Mesothelial cell of epicardium (in vitro differentiated cells): Measurements from ENCODE around the gene TBC1D16. TPM values are rescaled to one million over a fixed set of nuclear protein-coding genes. Genes with fewer than 3 reads are reported as not detected.

Experiments used
- DNase-seq, 2 experiments: peaks; one replicate each; pipeline ENCODE4 v3.0.0; 2021; ENCODE audit warnings: low spot score in 2 of 2; ENCODE audit not compliant: unreplicated experiment in 2 of 2
- H3K27ac Mint-ChIP-seq: 2 replicates; pipeline ENCODE4 v1.8.0; 2021; ENCODE audit warnings: mixed read lengths
- H3K27me3 Mint-ChIP-seq: 2 replicates; pipeline ENCODE4 v1.8.0; 2021; ENCODE audit warnings: low read depth, mixed read lengths
- H3K36me3 Mint-ChIP-seq: 2 replicates; pipeline ENCODE4 v1.8.0; 2021; ENCODE audit warnings: mixed read lengths
- H3K4me1 Mint-ChIP-seq: 2 replicates; pipeline ENCODE4 v1.8.0; 2021; ENCODE audit warnings: mixed read lengths
- H3K4me3 Mint-ChIP-seq: 2 replicates; pipeline ENCODE4 v1.8.0; 2021; ENCODE audit warnings: mild to moderate bottlenecking, moderate library complexity, mixed read lengths
- H3K9me3 Mint-ChIP-seq: 2 replicates; pipeline ENCODE4 v1.8.0; 2021; ENCODE audit warnings: mixed read lengths
- total RNA-seq: library from RNA; stranded (reverse); gene quantifications from 3 replicates; pipeline ENCODE4 v1.2.1, GENCODE V29; 2021
- TF ChIP-seq, protein P1 (sequence below): fragments of 200-600 bp; sonication (generic); IDR thresholded peaks from one replicate; pipeline ENCODE4 v1.5.0; 2021; ENCODE audit warnings: antibody characterized with exemption; ENCODE audit not compliant: unreplicated experiment

TBC1D16 gene
- total RNA-seq, 1 donor from 2014 or later: 76.0 TPM

GRCh38 chr17:79981661-79982101, 54.0 kb downstream of the TBC1D16 start:
- TF ChIP-seq, protein P1, sequence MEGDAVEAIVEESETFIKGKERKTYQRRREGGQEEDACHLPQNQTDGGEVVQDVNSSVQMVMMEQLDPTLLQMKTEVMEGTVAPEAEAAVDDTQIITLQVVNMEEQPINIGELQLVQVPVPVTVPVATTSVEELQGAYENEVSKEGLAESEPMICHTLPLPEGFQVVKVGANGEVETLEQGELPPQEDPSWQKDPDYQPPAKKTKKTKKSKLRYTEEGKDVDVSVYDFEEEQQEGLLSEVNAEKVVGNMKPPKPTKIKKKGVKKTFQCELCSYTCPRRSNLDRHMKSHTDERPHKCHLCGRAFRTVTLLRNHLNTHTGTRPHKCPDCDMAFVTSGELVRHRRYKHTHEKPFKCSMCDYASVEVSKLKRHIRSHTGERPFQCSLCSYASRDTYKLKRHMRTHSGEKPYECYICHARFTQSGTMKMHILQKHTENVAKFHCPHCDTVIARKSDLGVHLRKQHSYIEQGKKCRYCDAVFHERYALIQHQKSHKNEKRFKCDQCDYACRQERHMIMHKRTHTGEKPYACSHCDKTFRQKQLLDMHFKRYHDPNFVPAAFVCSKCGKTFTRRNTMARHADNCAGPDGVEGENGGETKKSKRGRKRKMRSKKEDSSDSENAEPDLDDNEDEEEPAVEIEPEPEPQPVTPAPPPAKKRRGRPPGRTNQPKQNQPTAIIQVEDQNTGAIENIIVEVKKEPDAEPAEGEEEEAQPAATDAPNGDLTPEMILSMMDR: no peak
- H3K9me3 Mint-ChIP-seq: no peaks in the 10 kb centered on the region
- no peak overlapping the region for H3K27ac Mint-ChIP-seq
- peaks cover 13% of the 10 kb centered on the region for H3K4me1 Mint-ChIP-seq
- H3K4me3 Mint-ChIP-seq: no peak overlapping the region
- DNase-seq: peak in 1 of 2 experiments; percentile 12
- H3K36me3 Mint-ChIP-seq: no peaks in the 10 kb centered on the region
- H3K27me3 Mint-ChIP-seq: no peaks in the 10 kb centered on the region

DNA sequence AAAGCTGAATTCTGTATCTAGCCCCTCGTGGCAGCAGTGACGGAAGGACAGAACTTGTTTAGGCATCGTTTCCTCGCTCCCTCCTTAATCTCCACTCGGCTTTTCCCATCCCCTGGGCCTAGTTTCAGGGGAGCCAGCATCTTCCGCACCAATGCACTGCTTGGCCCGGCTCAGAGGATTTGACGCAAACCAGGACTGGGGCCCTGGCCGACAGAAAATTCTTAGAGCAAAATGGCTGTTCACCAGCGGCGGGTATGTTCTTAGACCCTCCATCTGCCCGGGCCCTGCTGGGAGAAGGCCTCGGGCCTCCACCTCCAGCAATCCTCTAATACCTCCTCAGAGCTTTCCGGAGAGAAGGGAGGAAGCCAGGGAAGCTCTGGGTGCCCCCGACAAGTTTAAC, 54.6 kb downstream of the TBC1D16 start:
- H3K9me3 Mint-ChIP-seq: no peaks in the 10 kb centered on the region
- peak overlapping the region; percentile 22 for H3K27ac Mint-ChIP-seq
- TF ChIP-seq, protein P1: no peak
- H3K4me1 Mint-ChIP-seq: peaks cover 13% of the 10 kb centered on the region
- H3K36me3 Mint-ChIP-seq: no peaks in the 10 kb centered on the region
- H3K4me3 Mint-ChIP-seq: no peak overlapping the region
- no peak for DNase-seq
- no peaks in the 10 kb centered on the region for H3K27me3 Mint-ChIP-seq

DNA sequence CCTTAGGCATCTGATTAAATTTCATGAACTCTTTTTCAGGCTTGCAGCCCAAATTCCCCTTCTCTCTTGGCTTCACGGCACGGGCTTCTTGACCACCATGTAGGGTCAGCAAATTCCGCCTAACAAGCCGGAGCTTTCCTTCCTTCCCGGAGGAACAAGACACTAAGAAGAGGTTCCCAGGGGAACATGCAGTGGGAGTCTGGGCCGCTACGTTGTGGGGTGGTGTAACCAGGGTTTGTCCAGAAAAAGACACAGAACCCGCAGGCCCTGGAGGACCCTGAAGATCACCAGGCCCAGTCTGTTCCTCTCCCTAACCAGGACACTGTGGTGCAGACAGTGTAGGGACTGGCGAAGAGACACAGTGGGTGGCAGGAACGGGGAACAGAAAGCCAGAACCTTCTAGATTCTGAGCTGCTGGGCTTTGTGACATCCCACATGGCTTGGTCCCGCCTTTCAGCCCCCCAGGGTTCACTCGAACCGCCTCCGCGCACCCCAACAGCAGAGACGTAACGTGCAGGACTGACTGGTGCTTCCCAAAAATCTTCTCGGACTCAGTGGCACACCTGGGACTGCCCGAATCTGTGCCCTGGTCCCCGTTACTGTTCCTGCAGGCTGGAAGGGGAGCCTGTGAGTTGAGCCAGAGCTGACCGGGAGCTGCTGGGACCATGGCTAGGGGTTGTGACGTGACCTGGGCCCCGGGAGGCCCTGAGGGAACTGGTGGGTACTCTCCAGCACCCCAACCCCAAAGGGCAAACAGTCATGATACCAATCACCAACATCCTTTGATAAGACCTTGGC, 55.2 kb downstream of the TBC1D16 start:
- Mint-ChIP-seq H3K27me3 (no peaks in the 10 kb centered on the region), H3K4me3 (no peak overlapping the region), H3K36me3 (no peaks in the 10 kb centered on the region), H3K27ac (no peak overlapping the region), H3K9me3 (no peaks in the 10 kb centered on the region), H3K4me1 (peaks cover 13% of the 10 kb centered on the region)
- DNase-seq: peak in 1 of 2 experiments; percentile 12
- TF ChIP-seq, protein P1: no peak

DNA sequence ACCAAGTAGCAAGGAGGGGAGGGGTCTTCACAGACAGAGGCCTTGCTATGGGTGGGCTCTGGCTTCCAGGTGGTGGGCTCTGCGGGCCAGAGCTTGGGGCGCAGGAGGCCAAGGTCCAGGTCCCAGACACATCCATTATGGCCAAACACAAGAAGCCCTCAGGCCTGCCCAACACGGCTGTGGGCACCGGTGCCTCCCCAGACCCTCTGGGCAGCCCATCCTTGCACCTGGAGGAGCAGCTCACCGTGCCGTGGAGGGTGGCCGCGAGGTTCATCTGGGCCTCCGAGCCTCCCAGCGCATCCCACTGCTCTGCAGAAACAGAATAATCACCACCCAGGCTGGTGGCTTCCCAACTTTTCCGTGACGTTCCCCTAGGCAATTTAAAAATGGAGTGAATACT, 55.9 kb downstream of the TBC1D16 start:
- DNase-seq: peak in 1 of 2 experiments; percentile 14
- no peaks in the 10 kb centered on the region for H3K9me3 Mint-ChIP-seq
- no peaks in the 10 kb centered on the region for H3K36me3 Mint-ChIP-seq
- TF ChIP-seq, protein P1: no peak
- no peak overlapping the region for H3K27ac Mint-ChIP-seq
- H3K4me3 Mint-ChIP-seq: no peak overlapping the region
- peaks cover 13% of the 10 kb centered on the region for H3K4me1 Mint-ChIP-seq
- H3K27me3 Mint-ChIP-seq: no peaks in the 10 kb centered on the region

- no peak overlapping the region for H3K27ac Mint-ChIP-seq
- no peaks in the 10 kb centered on the region for H3K36me3 Mint-ChIP-seq
- H3K4me1 Mint-ChIP-seq: peaks cover 13% of the 10 kb centered on the region
- no peaks in the 10 kb centered on the region for H3K9me3 Mint-ChIP-seq
- H3K4me3 Mint-ChIP-seq: no peak overlapping the region
- H3K27me3 Mint-ChIP-seq: no peaks in the 10 kb centered on the region
- TF ChIP-seq, protein P1: no peak
- DNase-seq: no peak
Observed at GRCh38 chr17:79979221-79979741, 56.4 kb downstream of the TBC1D16 start.
